ENCODE measurements around the gene FANCC.

FANCC gene

GRCh38 chr9:95067057-95067456 lies 250.5 kb downstream of the FANCC start:
- no peak overlapping the region for H3K27ac ChIP-seq

DNA sequence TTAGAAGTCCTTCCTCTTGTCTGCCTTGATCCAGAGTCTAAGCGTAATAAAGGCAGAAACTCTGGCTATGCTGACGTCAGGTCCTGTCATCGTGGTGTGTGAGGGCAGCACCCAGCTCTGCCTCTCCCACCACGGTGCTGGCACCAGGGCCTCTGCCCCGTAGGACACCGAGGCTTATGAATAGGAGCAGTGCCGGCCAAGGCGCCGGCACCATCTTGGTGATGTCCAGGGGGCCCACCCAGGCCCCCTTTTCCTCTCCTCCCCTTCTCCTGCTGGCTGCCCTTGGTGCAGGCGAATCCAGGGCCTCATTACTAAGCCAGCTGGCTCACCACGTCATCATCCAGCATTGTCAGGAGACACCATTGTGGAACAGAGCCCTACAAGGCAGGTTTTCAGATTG lies 252.3 kb downstream of the FANCC start:
- no peak for TF ChIP-seq CTCF (conservative IDR thresholded peaks at IDR 0.05)
- H3K27ac ChIP-seq = no peak overlapping the region

More at GRCh38 chr9:95067057-95067456, 250.5 kb downstream of the FANCC start:
- TF ChIP-seq ZFX (IDR thresholded peaks at IDR 0.05) (no peak), CTCF (conservative IDR thresholded peaks at IDR 0.05) (no peak)

DNA sequence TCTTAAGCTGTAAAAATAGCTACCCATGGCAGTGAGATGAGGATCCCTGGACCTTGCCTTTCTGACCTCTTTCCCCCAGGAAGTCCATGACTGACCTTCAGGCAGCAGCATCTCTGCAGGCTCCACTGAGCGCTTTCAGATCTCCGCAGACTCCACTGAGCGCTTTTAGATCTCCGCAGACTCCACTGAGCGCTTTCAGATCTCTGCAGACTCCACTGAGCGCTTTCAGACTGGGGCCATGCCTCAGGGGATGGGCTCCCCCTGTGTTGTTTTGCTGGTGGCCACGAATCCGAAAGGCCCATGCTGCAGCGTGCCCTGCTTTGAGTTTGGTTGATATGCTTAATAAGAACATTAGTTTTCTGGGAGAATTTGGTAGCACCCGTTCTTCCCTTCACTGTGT lies 254.2 kb downstream of the FANCC start:
- no peak for TF ChIP-seq CTCF (conservative IDR thresholded peaks at IDR 0.05)
- no peak for TF ChIP-seq ZFX (IDR thresholded peaks at IDR 0.05)
- no peak overlapping the region for H3K27ac ChIP-seq

DNA sequence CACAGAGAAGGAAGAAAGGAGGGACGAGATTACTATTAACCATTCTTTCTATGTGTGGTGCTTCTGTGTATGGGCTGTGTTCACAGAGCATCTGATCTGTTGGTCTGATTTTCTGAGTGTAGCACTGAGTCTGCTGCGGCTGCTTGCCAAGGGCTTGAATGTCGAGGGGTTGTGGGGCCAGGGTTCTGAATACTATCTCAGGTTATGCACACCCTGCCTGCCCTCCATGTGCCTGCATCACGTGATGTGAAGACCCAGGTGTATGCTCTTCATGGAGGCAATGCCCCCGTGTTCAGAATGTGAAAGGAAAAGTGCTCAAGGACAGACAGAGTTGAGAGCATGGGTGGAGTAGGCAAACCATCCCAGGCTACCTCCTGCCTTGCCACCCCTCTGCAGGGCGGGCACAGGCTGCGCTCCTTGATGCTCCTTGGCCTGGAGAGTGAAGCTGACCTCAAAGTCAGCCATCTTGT lies 254.9 kb downstream of the FANCC start:
- no peak for TF ChIP-seq ZFX (IDR thresholded peaks at IDR 0.05)
- TF ChIP-seq CTCF (conservative IDR thresholded peaks at IDR 0.05) = no peak
- H3K27ac ChIP-seq = no peak overlapping the region

GRCh38 chr9:95061916-95062595 lies 255.5 kb downstream of the FANCC start:
- no peak overlapping the region for H3K27ac ChIP-seq
- no peak for TF ChIP-seq CTCF (conservative IDR thresholded peaks at IDR 0.05)

DNA sequence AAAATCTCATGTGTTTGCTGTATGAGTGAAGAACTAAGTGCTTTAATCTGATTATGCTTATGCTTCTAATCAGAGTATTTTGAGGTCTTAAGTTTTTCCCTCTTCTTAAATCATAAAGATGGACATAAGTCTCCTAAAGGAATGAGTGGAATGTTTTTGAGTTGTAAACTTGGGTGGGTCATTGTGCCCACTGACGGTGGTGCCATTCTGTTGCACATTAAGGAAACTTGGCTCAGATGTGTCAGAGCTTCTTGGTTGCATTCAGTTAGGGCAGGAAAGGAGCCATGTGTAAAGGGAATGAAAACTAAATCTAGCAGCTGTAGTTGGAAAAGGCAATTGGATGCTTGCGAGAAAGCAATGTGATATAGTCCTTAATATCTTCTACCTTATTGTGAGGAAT lies 256.6 kb downstream of the FANCC start:
- no peak overlapping the region for H3K27ac ChIP-seq
- TF ChIP-seq CTCF (conservative IDR thresholded peaks at IDR 0.05) (no peak), ZFX (IDR thresholded peaks at IDR 0.05) (no peak)

- TF ChIP-seq CTCF (conservative IDR thresholded peaks at IDR 0.05) = no peak
- TF ChIP-seq ZFX (IDR thresholded peaks at IDR 0.05) = no peak
- H3K27ac ChIP-seq = no peak overlapping the region
Observed at GRCh38 chr9:95060234-95060633, 257.3 kb downstream of the FANCC start.

Measured in C4-2B (cell line).